Caki2 (cell line): Measurements from ENCODE around the gene NOS3. TPM values are rescaled to one million over a fixed set of nuclear protein-coding genes. Genes with fewer than 3 reads are reported as not detected.
"Not testable (repeated sequence)": the region's sequence is repeated elsewhere in the genome, so short reads cannot be mapped to it uniquely, and the experiment has no call there.

Source experiments
- DNase-seq: peaks from one replicate; pipeline ENCODE4 v3.0.0-alpha.2; 2015; ENCODE audit warnings: low read depth
- in situ Hi-C: cut with HindIII; loops from 2 replicates; pipeline ENCODE4 v1.10.0; 2016; ENCODE audit warnings: low sequenced_read_pairs, low pct_unique_long_range_greater_than_20kb, mixed read lengths
- total RNA-seq: library from RNA; depleted of rRNA; stranded (reverse); fragments of >200 nt; shearing (Covaris generic); gene quantifications from 2 replicates; pipeline ENCODE4 v1.2.3, GENCODE V29; 2014; ENCODE audit warnings: low replicate concordance

The NOS3 gene
- total RNA-seq, 1 experiment from 2014 or later: 12.0 TPM

DNA sequence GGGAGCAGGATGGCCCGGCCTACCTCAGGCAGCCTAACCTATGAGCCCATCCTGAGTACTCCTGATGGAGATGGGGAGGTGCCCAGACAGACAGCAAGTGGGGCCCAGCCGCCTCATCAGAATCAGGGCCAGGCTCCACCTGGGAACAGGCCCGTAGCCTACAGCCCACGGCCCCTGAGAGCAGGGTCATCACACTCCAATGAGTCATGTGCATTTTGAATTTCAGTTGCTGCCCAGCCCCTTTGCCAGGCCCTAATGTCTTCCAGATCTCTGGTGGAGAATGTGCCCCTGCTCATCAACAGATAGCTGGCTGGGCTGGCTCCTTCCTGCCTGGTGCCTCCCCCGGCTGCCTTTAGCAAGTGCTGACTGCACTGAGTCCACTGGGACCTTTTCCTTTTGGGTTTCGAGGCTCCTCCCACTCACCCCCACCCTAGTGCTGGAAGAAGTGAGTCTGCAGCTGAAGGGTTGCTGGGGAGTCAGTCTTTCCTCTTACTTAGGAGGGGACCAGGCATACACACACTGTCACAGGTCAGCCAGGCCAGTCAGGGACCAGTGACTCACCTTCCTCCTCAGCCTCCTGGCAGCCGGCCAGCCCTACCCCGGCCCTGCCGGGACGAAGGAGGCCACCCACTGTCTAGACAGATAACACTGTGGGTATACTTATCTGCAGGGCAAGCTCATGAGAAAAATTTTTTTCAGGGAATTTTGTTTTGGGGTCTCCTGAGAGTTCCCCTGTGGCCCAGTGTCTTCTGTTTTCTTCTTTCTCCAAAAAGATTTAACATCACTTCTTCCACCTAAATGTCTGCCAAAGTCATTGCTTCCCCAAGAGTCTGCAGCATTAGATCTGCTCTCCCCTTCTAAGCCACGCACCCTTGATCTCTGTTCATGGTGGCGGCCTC, 48.4 kb downstream of the NOS3 start:
- in situ Hi-C loops: no loop called here
- peak; percentile 95 for DNase-seq

DNA sequence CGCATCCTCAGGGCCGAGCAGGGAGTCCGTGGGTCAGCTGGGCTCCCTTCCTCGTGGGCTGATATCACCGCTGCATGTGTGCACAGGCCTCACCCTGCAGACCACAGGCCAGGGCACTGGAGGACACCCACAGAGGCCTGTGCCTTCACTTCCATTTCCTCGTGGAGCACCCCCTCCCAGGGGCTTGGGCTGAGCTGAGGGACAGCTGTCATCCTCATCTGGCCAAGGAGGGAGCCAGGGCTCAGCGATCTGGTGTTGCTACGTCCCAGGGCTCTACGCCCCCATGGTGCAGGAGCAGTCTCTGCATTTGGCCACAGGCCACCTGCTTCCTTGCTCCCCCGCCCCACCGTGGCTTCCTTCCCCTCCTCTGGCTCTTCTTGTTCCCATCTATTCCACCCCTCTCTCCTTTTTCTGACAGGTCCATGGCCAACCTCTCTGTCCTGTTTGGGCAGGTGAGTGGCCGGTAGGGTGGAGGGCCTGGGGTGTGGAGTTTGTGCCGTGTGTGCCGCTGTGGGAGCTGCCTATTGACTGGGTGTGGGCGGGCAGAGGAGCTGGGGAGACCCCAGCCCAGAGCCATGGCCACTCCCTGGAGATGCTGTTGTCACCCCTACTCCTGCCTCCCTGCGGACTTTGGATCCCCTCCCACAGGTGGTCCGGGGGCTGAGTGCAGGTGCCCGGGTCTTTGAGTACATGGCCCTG, 49.2 kb downstream of the NOS3 start:
- DNase-seq: no peak
- in situ Hi-C loops: no loop called here

DNA sequence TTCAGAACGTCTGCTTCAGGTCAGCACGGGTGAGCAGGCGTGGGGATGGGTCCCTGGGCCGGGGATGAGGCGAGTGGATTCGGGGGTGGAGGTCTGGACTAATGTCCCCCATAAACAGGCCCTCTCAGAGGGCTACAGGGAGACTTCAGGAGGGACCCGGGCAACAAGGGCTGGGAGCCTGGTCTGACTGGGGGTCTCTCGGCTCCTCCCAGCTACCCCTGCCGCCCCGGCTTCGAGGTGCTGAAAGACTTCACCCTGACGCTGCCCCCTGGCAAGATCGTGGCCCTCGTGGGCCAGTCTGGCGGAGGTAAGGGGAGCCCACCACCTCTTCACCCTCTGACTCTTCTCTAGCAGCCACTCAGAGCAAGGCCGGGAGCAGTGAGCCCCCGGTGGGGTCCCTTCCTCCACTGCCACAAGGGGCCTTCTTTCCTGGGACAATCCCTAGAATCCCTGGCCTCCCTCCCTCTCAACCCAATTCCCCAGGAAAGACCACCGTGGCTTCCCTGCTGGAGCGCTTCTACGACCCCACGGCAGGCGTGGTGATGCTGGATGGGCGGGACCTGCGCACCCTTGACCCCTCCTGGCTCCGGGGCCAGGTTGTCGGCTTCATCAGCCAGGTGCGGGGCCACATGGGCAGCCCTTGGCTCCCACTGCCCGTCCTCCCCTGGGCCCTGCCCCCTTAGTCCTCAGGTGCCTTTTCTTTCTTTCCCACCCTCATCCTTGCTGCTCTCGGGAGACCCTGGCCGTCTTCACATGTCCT, 50.0 kb downstream of the NOS3 start:
- DNase-seq: no peak
- in situ Hi-C loops: no loop called here

DNA sequence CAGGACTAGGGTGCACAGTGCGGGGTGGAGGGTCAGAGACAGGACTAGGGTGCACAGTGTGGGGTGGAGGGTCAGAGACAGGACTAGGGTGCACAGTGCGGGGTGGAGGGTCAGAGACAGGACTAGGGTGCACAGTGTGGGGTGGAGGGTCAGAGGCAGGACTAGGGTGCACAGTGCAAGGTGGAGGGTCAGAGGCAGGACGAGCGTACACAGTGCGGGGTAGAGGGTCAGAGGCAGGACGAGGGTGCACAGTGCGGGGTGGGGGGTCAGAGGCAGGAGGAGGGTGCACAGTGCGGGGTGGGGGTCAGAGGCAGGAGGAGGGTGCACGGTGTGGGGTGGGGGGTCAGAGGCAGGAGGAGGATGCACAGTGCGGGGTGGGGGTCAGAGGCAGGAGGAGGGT, 52.6 kb downstream of the NOS3 start:
- in situ Hi-C loops, DNase-seq: not testable (repeated sequence)

DNA sequence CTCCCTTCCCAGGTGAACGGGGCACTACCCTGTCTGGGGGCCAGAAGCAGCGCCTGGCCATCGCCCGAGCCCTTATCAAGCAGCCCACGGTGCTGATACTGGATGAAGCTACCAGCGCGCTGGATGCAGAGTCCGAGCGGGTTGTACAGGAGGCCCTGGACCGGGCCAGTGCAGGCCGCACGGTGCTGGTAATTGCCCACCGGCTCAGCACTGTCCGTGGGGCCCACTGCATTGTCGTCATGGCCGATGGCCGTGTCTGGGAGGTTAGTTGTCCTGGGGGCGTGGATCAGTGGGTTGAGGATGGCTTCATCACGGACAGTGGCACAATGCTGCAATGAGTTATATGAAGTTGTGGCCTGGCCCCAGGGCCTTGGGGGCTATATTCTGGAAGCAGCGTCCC, 53.1 kb downstream of the NOS3 start:
- DNase-seq: no peak
- in situ Hi-C loops: no loop called here

DNA sequence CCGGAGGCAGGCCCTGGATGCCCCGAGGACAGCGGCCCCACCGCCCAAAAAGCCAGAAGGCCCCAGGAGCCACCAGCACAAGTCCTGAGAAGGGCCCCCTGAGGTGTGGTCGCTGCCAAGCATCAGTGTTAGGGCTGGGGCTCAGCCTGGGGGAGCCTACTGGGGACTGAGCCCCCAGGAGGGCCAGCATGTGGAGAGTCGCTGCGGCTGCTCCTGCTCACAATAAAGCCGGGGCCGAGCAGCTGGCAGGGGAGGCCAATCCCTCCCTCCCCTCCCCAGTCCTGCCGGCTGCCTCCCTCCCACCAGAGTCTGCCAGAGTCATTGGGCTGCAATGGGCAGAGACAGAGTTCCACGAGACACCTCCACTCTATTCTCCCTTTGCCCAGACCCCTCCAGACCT, 54.4 kb downstream of the NOS3 start:
- in situ Hi-C loops: no loop called here
- no peak for DNase-seq

DNA sequence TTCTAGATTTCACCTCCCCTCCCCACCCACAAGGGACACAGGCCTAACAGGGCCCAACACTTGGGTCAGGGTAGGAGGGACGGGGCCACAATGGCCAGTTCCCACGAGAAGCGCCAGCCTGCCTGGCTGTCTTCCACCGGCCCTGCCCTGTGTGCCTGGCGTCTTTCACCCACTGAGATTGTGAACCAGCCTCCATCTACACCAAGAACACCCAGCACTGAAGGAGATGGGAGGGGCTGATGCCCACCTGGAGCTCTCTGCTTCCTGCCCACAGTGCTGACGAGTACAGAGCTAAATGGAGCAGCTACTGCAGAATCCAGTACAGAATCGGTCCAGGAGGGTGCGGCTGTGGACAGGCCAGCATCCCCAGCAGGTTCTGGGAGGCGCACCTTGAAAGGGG, 55.1 kb downstream of the NOS3 start:
- in situ Hi-C loops: no loop called here
- DNase-seq: no peak

DNA sequence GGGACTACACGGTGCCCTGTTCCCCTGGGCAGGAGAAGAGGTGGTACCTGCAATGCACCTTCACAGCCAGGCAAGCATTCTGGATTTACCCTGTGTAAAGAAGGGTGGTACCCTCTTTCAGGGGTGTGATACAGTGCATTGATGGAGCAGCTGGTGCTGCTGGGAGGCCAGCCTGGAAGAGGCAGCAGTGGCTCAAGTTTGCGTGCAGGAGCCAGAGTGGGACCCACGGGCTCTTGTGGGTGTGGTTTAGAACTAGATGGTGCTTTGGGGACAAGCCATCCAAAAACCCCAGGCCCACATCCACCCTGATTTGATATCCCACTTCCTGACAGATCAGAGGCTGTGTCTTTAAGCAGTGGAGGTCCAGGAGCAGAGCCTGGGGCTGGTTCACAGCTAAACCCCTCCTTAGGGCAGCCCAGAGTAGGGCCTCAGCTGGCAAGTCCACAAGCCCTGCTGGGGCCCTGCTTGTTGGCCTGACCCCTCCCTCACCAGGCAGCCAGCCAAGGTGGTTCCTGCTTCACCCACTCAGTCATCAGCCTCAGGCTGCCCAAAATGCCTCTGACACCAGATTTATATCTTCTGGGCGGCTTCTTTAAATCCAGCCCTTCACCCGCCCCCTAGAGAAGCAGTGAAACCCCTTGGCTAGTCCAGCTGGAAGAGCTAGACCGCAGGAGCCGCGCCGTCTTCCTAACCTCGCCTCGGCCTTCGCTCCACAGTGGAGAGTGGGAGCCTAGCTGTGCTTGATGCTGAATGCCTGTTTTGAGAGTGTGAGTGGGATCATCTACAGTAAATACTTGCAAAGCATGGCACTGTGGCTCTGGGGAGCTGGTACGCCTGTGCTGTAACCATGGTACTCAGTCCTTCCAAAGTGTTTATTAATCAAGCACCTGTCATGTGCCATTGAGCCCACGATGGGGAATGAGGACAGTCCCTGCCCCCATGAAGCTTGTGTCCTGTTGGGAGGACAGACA, 56.1 kb downstream of the NOS3 start:
- no peak for DNase-seq

DNA sequence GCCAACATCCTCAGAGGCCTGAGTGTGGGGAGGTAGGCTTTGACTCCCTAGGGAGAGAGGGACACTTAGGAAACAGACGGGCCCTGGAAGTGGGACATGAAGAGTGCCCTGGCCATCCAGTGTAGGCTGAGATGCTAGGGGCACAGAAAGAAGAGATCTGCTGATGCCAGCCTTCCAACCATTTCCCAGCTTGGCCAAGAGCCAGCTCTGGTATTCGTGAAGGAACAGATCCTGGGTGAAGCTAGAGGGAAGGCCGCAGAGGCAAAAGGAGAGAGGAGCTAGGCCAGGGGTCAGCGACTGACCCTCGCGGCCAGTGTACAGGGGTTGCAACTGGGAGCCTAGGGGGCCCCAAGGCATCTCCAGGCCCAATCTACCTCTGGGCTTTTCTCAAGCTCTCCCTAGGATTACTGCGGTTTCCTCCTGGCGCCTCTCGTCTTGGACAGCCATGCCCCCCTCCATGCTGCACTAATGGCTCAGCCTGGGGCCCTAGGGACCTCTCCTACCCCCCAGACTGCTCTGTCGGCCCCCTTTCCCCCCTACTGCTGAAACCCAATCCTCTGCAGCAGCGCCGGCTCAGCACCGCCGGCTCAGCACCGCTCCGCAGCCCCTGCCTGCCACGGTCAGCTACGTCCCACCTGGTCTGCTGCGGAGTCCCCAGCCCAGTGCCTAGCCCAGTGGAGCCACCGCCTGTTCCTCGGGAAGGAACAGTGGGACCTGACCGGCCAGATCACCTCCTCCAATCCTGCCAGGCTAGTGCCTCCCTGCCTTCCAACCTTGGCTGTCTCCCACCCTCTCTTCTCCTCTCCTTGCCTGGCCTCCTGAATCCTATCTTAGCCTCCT, 57.4 kb downstream of the NOS3 start, which contains the start of gene ASIC3:
Gene ASIC3, plus strand, starts transcription at position 556 of the 840 bp plus-strand sequence. CDS start 355 bp downstream, outside the sequence.
- DNase-seq: no peak
- in situ Hi-C loops: no loop called here

More for the DNA sequence above, 56.1 kb downstream of the NOS3 start:
- in situ Hi-C loops: no loop called here

DNA sequence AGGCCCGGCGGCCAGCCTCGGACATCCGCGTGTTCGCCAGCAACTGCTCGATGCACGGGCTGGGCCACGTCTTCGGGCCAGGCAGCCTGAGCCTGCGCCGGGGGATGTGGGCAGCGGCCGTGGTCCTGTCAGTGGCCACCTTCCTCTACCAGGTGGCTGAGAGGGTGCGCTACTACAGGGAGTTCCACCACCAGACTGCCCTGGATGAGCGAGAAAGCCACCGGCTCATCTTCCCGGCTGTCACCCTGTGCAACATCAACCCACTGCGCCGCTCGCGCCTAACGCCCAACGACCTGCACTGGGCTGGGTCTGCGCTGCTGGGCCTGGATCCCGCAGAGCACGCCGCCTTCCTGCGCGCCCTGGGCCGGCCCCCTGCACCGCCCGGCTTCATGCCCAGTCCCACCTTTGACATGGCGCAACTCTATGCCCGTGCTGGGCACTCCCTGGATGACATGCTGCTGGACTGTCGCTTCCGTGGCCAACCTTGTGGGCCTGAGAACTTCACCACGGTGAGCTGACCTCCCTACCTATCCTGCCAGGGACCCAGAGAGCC, 58.2 kb downstream of the NOS3 start:
- no peak for DNase-seq
- in situ Hi-C loops: no loop called here

DNA sequence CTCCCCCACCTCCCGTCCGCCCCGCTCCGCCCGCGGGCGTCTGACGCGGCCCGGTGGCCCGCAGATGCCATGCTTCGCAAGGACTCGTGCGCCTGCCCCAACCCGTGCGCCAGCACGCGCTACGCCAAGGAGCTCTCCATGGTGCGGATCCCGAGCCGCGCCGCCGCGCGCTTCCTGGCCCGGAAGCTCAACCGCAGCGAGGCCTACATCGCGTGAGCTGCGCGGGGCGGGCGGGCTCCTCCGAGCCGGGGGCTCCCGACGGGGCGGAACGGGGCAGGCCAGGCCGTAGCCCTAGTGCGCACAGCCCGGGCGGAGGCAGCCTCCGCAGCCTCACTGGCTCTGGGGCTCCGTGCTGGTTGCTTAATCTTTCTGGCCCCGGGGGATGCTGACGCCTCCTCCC, 60.3 kb downstream of the NOS3 start:
- DNase-seq: no peak
- in situ Hi-C loops: no loop called here

DNA sequence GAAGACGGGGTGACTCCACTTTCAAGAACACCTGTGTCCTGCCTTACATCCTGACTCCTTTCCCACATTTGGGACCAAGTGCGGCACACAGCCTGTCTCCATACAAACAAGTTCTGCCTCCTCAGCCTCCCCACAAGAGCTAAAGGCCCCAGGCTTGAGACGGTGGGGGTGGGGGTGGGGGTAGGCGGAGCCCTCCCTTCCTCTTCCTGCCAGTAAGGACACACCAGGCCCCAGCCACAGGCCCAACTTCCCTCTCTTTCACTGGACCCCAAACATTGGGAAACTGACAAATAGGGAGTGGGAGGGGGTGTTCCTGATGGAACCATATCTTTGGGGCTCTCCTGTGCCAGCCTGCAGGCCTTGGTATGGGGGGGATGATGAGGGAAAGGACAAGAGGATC, 62.3 kb downstream of the NOS3 start:
- no peak for DNase-seq
- in situ Hi-C loops: no loop called here

DNA sequence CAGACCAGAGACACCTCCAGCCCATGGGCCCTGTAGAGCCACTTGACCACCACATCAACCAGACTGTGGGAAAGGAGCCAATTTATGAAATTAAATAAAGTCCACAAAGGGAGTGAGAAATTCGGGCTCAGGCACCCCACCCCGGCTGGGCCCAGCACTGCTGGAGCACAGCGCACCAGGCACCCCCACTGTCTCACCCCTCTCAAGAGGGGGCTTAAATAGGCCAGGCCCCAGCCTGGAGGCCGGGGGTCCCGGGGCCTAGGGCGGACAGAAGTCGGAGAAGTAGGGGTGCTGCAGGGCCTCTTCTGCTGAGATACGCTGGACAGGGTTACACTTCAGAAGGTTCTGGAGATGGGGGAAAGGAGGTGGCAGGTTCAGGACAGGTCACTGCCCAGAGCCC, 62.9 kb downstream of the NOS3 start:
- in situ Hi-C loops: no loop called here
- DNase-seq: no peak

DNA sequence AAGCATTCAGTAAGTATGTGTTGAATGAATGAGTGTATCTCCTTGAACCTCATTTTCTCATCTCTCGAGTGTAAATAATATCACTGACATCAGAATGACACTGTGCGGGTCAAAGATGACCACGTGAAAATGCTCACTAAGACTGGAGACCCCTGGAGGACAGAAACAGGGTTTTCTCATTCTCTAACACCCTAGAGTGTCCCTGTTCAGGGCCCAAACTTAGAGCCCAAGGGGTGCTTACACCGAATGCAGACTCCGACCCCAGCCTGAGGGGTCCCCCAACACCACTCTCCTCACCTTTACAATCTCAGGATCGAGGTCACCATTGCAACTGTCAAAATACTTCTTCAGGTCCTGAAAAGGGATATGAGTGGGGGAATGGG, 65.5 kb downstream of the NOS3 start:
- no peak for DNase-seq
- in situ Hi-C loops: no loop called here

DNA sequence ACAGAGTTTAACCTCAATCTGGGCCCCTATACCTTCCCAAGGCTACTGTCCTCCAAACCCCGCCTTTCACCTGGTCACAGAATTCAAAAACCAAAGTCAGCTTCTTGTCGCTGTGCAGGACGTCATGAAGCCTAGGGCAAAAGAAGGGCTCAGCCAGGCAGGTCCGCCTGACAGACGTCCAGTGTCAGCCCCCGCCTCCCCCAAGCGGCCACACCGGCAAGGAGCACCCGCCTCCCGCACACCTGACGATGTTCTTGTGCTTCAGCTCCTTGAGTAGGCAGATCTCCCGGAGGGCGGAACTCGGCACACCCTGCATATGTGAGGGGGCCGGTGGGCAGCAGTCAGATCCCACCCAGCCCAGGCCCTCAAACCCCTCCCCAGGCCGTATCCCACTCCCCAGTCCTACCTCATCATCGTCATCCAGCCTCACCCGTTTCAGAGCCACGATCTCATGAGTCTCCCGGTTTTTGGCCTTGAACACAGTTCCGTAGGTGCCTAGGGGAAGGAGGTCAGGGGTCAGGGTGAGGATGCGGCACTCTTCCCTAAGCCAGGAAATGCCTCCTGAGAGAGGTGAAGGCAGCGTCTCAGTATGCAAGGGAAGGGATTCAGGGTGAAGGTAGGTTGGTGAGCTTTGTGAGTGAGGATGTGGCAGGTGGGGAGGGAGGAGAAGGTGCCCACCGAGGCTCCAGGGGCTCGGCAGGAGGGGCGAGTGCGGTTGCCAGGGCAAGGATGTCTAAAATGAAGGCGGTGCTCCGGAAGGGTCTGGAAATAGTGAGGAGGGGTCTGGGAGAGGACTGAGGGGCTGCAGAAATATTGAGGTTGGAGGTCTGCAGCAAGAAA, 66.1 kb downstream of the NOS3 start:
- DNase-seq: no peak
- in situ Hi-C loops: no loop called here

DNA sequence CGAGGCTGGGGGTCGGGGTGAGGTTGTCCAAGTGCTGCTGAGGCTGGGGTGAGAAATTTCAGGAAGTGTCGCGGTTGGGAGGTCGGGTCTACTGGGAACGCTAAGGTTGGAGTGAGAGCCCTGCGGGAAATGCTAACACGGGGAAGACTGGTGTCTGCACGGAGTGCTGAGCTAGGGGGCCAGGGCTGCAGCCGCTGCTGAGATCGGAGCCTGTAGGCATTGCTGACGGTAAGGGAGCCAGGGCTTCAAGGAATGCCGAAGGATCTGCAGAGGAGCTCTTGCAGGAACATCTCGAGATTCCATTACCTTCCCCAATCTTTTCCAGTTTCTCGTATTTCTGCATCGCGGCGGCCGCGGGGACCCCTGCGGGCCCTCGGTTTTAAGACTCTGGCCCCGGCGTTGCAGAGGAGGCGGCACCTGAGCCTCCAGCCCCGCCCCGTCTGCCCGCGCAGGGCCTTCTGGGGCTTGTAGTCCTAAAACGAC, 66.7 kb downstream of the NOS3 start, which contains the start of gene CDK5:
Gene CDK5, minus strand, starts transcription at position 392 of the 483 bp plus-strand sequence. Its CDS starts 49 bp downstream, at position 343.
- DNase-seq: no peak
- in situ Hi-C loops: no loop called here
